ENCODE results near the gene NHSL1.

The NHSL1 gene, protein sequence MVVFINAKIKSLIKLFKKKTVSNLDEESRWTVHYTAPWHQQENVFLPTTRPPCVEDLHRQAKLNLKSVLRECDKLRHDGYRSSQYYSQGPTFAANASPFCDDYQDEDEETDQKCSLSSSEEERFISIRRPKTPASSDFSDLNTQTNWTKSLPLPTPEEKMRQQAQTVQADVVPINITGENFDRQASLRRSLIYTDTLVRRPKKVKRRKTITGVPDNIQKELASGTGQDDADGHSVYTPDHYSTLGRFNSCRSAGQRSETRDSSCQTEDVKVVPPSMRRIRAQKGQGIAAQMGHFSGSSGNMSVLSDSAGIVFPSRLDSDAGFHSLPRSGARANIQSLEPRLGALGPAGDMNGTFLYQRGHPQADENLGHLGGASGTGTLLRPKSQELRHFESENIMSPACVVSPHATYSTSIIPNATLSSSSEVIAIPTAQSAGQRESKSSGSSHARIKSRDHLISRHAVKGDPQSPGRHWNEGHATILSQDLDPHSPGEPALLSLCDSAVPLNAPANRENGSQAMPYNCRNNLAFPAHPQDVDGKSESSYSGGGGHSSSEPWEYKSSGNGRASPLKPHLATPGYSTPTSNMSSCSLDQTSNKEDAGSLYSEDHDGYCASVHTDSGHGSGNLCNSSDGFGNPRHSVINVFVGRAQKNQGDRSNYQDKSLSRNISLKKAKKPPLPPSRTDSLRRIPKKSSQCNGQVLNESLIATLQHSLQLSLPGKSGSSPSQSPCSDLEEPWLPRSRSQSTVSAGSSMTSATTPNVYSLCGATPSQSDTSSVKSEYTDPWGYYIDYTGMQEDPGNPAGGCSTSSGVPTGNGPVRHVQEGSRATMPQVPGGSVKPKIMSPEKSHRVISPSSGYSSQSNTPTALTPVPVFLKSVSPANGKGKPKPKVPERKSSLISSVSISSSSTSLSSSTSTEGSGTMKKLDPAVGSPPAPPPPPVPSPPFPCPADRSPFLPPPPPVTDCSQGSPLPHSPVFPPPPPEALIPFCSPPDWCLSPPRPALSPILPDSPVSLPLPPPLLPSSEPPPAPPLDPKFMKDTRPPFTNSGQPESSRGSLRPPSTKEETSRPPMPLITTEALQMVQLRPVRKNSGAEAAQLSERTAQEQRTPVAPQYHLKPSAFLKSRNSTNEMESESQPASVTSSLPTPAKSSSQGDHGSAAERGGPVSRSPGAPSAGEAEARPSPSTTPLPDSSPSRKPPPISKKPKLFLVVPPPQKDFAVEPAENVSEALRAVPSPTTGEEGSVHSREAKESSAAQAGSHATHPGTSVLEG (N-terminal part only)

GRCh38 chr6:138499303-138500018 lies at the start of gene NHSL1:
TSS of gene NHSL1 (minus strand) at chr6:138499494. CDS start at chr6:138499290, 204 bp downstream.
- no peak for DNase-seq

DNA sequence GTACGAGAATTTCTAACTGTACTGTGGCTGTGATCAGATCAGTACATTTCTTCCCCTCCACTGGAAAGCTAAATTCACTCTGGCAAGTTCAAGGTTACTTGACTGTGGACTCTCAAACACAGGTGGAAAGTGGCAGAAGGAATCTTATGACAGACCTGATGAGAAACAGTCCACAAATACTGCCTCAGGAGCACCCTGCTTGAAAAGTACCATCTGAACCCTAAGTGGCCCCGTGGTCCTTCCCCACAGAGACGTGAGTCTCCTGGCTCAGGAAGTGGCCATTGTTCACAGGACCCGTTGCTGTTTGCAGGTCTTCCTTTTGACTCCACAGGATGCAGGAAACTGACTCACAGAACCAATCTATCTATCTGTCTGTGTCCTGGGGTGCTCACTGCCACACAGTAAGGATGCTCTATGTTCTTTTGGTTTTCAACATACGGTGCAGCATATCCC lies 47.5 kb upstream of the NHSL1 start:
- DNase-seq, result no peak

GRCh38 chr6:138545621-138545980 lies 46.3 kb upstream of the NHSL1 start:
- DNase-seq, result no peak

DNA sequence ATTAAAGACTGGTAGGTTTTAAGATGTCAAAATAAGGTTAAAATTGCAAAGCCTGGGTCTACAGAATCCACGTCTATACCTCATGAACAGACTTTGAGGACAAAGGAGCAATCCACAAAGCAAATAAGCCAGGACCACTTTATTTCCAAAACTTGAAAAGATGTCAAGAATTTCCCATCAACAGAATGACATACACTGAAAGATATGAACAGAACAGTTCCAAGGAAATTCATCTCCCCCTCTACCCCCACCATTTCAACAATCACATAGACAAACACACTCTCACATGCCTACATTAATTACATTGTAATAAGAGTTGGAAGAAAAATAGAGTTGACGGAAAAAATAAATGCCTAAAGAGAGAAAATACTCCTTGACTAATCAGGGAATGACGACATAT lies 45.2 kb upstream of the NHSL1 start:
- no peak for DNase-seq

DNA sequence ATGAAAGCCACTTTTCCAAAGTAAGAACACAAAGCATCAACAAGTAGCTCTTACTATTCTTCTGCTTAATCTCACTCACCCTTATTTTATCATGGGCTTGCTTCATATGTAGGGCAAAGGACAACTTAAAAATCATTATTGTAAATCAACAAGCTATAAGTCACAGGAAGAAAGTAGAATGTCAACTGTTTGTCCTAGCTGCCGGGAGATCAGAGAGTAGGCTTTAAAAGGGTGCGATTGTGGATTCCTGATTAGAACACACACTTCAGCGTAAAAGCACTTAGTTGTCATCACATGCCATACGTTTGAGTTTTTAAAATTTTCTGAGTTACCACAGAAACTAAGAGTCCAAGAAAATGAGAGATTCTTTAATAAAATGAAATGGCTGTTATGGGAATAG lies 44.4 kb upstream of the NHSL1 start:
- DNase-seq, result no peak

- DNase-seq, result no peak
Observed at GRCh38 chr6:138541823-138542481, 42.7 kb upstream of the NHSL1 start.

GRCh38 chr6:138540468-138540867 lies 41.2 kb upstream of the NHSL1 start:
- no peak for DNase-seq

DNA sequence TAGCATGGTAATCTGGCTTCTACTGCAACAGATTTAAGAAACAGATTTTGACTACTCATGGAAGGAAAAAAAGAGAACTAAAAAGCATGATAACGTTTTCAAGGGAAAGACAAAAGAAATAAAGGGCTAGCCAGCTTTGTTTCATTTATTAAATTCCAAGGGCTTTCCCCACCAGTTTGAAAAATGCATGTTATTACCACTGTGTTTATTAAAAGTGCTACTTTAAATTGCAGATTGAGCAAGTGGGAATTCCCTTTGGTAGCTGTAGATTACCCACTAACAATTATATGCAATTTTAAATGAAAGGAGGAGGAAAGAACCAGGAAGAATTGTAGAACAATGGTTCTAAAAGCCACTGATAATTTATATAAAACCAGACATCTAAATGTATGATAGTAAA lies 40.6 kb upstream of the NHSL1 start:
- DNase-seq, result no peak

- no peak for DNase-seq
Observed at GRCh38 chr6:138538390-138539031, 39.2 kb upstream of the NHSL1 start.

GRCh38 chr6:138537106-138537505 lies 37.8 kb upstream of the NHSL1 start:
- DNase-seq, result no peak

GRCh38 chr6:138535728-138536455 lies 36.6 kb upstream of the NHSL1 start:
- no peak for DNase-seq

GRCh38 chr6:138533667-138534066 lies 34.4 kb upstream of the NHSL1 start:
- no peak for DNase-seq

DNA sequence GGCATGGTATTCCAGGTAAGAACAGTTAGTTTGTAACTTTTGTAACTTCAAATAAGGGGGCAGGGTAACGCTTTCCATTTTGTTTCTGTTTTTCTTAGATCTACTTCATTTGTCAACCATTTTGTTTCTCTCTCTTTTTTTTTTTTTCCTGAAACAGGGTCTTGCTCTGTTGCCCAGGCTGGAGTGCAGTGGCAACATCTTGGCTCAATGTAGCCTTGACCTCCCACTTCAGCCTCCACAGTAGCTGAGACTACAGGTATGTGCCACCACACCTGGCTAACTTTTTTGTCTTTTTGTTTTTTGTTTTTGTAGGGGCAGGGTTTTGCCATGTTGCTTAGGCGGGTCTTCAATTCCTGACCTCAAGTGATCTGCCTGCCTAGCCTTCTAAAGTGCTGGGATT lies 32.1 kb upstream of the NHSL1 start:
- no peak for DNase-seq

DNA sequence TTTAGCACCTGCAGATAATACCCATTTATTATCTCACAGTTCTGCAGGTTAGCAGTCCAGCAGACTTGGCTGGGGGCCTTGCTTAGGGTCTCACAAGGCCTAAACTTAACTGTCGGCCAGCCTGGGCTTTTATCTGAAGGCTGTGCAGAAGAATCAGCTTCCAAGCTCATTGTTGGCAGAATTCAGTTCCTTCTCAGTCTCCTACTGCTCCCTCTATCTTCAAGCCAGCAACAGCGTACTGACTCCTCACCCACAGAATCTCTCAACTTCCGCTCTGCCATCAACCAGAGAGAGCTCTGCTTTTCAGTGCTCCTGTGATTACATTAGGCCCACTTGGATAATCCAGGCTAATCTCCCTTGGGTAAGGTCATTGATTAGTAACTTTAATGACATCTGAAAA lies 30.2 kb upstream of the NHSL1 start:
- DNase-seq, result no peak

DNA sequence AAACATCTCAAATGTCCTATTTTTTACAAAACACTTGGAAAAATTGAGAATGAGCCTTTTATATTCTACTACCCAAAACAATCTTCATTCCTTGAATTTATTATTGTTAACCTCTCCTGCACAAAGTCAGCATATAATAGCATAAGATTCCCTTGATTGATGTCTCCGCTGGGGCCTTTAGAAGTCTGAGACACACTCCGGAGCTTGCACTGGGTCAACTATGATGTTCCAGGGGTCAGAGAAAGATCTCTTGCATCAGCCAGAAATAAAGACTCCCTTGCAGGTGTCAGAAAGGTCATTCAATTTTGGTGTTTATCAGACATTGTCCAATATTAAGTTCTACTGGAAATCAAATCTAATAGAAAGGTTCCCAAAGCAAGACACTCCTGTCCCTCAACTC lies 29.7 kb upstream of the NHSL1 start:
- DNase-seq, result no peak

GRCh38 chr6:138528137-138528536 lies 28.8 kb upstream of the NHSL1 start:
- no peak for DNase-seq

- DNase-seq, result no peak
Observed at GRCh38 chr6:138527411-138528088, 28.3 kb upstream of the NHSL1 start.

GRCh38 chr6:138526822-138527235 lies 27.5 kb upstream of the NHSL1 start:
- no peak for DNase-seq

DNA sequence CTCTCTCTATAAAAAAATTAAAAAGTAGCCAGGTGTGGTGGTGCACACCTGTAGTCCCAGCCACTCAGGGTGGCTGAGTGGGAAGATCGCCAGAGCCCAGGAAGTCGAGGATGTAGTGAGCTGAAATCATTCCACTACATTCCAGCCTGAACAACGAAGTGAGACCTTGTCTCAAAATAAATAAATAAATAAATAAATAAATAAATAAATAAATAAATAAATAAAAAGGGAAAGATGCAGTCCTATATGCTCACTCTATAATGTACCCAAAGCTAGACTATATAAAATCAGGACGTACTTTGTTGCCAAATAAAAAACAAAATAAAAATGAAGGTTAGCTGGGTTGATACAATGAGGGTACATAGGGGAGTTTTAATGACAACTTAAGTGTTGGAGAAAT lies 26.1 kb upstream of the NHSL1 start:
- DNase-seq, result no peak

GRCh38 chr6:138524526-138524925 lies 25.2 kb upstream of the NHSL1 start:
- DNase-seq, result no peak
